ENCODE data around the gene PLCB3.

- TF ChIP-seq CTCF (conservative IDR thresholded peaks at IDR 0.05 in 1 of 2, IDR thresholded peaks at IDR 0.05 in 1 of 2; ENCODE audit: low read depth in 1 of 2, low read length in 2 of 2) (no peak), EZH2 (IDR thresholded peaks at IDR 0.05; ENCODE audit: low read length, missing control alignments) (no peak)
These were observed 31.8 kb downstream of the PLCB3 start for GRCh38 chr11:64283092-64283491.

All from fibroblast of lung (primary cell).